CD4-positive, alpha-beta T cell treated with Interleukin-12 subunit alpha and Interleukin-12 subunit beta, for 1 hour (primary cell): Measurements from ENCODE around the gene FNIP2.
A peak's percentile ranks its signal among the peaks of the same experiment; 100 is the strongest.

Experiments
- DNase-seq: peaks from one replicate; pipeline ENCODE4 v3.0.0-alpha.2; 2020

Gene FNIP2

DNA sequence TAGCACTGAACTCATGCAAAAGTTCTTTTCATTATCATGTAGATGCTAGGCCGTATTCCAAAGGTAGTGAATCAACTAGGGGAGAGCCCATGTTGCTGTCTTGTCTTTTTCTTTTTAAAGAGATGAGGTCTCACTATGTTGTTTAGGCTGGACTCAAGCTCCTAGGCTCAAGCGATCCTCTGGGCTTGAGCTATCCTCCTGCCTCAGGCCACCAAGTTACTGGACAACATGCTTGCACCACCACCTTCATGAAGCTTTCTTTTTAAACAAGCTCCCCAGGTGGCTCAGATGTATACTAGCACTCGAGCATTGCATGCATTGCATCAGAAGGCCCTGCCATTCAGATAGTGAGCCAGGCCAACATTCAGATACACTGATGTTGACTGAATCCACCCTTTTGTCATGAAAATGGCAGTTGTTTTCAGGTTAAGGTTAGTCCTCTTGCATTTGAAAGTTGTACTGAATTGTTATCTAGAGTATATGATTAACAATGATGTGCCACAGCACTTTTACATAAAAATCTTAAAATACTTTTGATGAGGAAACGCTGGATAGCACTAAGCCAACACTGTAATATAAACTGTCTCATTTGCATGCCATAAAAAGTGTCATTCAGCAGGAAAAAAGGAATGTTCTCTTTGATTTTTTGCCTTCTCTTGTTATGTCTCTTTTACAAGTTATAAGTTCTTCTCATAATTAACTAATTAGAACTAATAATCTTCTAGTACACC is 76.7 kb downstream of the FNIP2 start:
- no peak for DNase-seq

DNA sequence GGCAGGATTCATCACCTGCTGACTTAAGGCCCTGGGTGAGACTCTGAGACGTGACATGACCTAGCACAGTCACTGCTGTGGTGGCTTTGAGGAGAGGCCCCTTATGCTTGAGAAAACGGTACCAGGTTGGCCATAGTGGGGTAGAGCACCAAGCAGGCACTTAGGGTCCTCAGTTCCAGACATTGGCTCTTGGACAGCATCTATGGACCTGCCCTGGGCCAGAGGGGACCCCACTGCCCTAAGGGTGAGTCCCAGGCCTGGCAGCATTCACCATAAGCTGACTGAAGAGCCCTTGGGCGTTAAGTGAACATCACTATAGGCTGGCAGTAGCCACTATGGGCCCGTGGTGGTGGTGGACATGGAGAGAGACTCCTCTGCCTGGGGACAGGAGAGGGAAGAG is 78.7 kb downstream of the FNIP2 start:
- no peak for DNase-seq

DNA sequence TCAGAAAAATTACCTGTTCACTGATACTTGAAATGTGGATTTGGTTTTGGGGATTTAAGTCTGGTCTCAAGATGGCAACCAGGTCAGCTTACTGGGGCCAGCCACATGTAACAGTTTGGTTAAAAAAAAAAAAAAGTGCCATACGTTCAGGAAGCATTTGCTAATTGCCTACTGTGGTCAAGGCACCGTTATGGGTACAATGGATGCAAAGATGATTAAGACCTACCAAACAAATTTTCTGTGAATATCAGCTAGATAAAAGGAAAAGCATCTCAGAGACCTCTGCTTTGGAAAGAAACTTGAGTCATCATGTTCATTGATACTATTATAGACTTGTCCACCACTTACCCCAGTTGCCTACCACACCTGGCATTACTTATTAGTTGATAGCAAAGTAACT is 80.9 kb downstream of the FNIP2 start:
- DNase-seq: no peak

DNA sequence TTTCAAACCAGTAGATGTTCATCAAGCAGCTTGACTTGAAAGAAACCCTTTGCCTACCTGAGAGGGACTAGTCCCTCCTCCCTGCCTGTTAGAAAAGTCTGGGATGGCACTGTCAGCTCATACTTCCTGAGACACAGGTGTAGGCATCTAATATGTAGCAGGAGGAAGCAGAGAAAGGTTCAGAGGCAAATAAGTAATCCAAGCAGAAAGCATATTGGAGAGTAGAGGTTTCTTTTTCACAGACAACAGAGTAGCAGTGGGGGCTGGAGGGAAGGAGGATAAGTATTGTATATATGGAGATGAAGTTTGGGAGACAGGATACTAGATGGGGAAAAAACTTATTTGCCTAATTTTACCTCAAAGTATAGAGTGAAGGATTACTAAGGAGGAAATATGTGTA is 81.5 kb downstream of the FNIP2 start:
- DNase-seq: no peak

DNA sequence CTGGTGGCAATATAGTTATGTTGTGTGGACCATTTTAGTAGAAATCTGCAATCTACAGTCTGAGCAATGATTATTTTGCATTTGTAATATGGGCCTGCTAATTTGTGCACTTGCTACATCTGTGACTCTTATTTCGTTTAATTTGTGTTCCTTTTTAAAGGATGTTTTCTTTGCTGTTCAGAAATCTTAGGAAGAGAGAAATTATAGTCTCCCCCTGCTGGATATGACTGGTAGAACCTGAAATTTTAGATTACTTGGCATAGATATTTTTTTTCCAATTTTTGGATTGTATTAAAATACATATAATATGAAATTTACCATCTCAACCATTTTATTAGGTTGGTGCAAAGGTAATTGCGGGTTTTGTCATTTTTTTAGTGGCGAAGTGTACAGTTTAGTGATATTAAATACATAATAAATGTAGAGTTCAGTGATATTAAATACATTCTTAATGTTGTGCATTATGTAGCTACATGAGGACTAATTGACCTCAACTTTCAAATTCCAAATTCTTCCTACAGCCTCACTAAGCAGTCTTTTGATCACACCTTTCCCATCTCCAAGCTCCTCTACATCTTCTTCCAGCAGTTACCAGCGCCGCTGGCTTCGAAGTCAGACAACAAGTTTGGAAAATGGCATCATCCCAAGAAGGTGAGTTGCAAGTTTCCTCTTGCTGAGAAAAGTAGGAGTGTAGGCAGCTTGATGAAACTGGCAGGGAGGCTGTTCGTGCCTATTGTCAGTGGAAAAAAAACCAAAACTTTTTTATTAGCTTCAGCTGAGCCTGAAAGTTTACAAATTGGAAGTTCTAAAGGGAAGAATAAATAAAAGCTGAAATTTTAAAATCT is 82.2 kb downstream of the FNIP2 start:
- peak; percentile 45 for DNase-seq

DNA sequence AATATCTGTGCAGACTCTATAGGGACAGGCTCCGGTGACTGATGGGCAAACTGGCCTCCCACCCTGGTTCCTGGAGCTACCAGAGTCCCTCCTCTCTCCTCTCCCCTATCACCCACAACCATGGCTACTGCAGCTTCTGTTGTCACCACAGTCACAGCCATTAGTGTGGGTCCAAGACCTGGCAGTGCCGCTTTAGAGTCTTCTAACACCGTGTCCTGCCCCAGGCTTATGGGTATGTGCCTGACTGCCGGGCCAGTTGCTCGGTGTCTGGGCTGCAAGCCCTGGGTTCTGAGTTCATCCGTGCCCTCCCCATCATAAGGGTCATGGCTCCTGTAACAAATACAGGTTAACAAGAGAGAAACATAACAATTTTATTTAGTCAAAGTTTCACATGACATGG is 85.4 kb downstream of the FNIP2 start:
- no peak for DNase-seq

DNA sequence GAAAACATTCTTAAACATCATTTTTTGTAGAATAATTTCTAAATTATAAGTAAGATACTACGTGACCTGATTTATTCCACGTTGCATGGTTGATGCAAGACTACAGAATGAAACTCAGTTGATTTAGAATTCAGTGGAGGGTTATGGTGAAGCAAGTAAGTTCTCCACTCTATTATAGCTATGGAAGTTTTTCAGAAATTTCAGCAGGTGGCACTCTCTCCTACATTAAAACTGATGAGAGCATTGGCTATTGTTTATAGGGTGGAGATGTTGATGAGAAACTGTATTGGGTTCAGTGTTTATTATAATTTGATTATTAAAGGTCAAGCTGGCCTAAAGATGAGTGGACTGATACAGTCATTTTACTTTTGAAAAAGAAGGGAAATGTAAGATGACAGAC is 88.0 kb downstream of the FNIP2 start:
- peak; percentile 47 for DNase-seq

DNA sequence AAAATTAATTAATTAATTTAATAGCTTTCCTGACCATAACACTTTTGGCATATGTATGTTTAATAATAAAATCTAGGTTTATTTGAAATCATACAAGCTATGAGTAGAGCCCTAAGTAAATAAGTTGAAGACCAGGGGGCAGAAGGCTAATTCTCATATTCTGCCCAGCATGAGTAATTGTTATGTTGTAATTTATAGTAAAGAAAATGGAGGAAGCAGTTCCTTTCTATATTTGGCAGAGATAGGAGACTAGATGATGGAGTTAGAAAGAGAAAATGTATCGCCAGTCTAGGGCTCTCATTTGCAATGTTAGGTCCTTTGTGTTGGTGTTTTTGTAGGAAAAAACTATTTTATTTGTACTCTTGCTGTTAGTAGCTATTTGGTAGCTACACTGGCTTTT is 89.1 kb downstream of the FNIP2 start:
- DNase-seq: no peak

DNA sequence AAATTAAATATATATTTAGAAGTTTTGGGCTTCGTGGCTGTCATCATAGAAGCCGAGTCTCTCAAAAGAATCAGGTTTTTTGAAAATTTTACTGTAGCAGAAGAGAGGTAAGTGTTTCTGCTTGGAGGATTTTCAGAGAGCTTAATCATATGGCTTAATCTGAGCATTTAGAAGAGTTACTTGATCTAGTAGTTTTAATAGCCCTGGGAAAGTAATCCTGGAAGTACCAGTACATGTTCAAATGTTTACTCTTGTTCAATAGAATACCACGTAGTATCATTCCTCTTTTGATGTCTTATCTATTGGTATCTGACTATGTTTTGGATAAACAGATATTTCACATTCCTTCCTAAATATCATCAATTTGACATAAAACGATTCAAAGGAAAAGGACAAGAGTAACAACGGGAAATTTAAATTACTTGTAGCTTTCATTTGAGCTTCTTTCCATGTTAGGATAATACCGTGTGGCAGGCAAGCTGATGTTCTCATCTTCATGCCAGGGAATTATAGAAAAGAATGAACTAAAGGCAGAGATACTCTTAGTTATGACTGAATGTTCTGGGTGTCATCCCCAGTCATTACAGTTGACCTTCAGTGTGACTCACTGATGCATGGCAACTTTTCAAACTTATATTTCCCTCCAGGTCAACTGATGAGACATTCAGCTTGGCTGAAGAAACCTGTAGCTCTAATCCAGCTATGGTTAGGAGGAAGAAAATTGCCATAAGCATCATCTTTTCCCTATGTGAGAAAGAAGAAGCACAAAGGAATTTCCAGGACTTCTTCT is 89.8 kb downstream of the FNIP2 start:
- DNase-seq: no peak

DNA sequence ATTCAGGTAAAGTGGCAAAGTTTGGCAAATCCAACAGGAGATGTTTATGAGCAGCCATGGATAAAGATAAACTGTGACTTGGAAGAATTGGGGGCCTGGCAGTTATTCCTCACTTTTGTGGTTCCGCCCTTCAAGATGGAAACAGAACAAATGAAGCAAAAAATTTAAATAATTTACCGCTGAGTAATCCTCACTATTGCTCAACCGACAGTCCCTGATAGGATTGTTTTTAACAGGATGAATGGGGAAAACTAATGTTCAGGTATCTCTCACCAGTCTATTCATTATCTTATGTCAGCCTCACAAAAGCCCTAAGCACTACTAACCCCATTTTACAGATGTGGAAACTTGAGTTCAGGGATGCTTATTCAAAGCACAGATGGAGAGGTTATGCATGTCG is 90.8 kb downstream of the FNIP2 start:
- no peak for DNase-seq

DNA sequence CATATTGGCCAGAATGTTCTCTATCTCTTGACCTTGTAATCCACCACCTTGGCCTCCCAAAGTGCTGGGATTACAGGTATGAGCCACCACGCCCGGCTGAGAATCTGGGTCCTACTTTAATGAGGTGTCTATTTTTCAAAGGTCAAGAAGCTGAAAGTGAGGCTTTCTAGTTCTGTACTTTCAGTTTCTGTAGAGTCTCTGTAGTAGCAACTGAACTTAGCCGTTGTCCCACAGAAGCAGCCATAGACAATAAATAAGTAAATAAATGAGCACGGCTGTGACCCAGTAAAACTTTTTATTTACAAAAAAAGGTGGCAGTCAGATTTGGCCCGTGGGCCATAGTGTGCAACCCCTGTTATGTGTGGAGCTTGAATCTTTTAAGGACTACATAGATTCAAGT is 92.0 kb downstream of the FNIP2 start:
- DNase-seq: no peak

DNA sequence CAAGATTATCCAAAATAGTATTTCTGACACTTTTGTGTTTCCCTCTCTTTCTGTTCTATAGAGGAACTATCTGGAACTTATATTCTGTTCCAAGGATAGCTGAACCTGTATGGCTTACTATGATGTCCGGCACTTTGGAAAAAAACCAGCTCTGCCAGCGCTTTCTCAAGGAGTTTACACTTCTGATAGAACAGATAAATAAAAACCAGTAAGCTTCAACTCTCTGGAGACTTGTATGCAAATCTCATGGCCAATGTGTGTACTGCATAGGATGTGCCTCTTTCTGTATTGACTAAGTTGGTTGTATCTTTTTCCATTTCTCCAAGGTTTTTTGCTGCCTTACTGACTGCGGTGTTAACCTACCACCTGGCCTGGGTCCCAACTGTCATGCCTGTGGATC is 92.5 kb downstream of the FNIP2 start:
- DNase-seq: no peak

DNA sequence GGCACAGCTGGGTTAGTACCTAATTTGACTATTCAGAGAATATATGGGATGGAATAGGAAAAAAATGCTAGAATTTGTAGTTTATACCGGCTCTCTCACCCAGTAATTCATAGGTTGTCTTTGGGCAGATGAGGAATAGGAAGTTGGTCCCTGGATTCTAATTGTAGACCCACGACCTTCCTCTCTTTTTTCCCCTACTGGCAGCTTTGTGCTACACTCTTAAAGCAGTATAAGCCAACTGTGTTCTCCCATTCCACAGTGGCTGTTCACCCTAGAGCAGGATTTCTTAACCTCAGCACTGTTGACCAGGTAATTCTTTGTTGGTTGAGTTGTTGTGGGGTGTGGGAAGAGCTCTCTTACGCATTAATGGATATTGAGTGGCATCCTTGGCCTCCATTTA is 92.9 kb downstream of the FNIP2 start:
- DNase-seq: no peak

DNA sequence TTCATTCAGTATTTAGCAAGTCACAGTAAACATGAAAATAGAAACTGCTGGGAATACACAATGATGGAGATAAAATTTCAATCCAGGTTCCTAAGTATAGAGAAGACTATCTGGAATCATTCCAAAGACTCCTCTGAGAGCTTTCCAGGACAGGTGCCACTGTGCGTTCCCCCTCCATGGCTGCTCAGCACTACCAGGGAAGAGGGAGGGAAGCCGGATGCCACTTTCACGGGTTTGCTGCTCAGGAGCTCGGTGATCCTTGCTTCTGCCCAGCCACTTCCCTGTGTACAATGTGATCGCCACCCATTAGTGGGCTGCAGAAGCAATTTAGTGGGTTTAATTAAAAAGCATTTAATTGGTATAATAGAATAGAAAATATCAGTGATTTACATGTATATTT is 94.5 kb downstream of the FNIP2 start:
- DNase-seq: no peak

DNA sequence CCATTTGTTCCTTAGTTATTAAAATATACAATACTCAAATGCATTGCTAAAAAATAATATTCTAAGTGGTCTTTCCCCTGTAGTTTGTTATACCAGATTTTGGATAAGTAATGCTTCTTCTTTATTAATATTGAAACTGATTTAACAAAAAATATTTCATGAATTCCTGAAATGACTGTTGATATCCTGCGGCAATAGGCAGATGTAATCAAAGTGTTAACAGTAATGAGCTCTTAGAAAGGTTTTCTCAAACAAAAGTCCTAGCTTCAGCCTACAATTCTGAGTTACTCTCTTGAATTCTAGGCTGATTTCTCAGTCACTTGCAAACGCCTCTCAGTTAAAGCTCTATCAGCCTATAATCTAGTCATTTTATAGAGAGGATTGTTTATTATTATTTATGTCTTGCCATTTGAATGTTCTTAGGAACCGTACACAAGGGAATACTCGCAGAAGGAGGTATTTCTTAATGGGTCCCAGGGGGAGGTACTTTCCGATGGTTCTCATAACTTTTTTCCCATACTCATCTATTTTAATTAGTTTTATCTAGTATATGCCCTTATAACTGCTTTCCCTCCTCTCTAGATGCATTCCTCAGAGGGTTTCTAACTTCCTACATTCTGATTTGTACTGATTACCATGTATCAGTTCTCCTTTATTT is 96.8 kb downstream of the FNIP2 start:
- DNase-seq: no peak

DNA sequence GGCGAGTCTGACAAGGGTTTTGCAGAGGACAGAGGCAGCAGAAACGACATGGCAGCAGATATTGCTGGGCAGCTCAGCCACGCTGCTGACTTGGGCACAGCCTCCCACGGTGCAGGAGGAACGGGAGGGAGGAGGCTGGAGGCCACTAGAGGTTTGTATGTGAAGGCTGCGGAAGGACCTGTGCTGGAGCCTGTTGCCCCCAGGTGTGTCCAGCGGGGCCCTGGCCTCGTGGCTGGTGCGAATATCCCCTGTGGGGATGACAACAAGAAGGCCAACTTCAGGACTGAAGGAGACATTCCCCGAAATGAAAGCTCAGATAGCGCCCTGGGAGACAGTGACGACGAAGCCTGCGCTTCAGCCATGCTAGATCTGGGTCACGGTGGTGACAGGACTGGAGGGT is 100.2 kb downstream of the FNIP2 start:
- DNase-seq: no peak

DNA sequence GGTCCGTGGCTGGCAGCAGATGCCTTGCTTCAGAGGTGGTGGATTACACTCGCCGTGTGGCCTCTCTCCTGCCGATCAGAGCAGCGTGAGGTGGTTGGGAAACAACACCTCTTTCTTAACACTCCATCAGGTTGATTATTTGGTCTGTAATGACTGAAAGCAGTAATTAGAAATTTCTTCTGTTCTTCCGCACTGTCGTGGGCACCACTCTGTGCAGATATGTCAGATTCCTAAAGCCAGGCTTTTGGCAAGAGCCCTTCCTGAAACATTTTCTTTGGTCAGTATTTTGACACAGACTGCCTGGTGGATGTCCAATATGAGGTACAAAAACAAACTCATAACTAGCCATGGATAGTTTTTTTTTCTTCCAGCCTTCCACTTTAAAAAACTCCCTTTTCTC is 100.9 kb downstream of the FNIP2 start:
- no peak for DNase-seq

DNA sequence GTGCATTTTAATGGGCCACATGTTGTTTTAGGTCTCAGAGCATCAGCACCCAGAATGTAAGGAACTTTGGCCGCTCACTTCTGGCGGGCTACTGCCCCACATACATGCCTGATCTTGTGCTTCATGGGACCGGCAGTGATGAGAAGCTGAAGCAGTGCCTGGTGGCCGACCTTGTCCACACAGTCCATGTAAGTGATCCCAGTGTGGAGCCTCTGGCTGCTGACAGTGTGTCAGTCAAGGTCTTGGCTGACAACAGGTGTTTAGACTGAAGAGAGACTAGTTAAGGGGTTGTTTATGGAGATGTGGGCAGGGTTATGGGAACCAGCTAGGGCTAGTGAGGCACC is 101.4 kb downstream of the FNIP2 start:
- no peak for DNase-seq

DNA sequence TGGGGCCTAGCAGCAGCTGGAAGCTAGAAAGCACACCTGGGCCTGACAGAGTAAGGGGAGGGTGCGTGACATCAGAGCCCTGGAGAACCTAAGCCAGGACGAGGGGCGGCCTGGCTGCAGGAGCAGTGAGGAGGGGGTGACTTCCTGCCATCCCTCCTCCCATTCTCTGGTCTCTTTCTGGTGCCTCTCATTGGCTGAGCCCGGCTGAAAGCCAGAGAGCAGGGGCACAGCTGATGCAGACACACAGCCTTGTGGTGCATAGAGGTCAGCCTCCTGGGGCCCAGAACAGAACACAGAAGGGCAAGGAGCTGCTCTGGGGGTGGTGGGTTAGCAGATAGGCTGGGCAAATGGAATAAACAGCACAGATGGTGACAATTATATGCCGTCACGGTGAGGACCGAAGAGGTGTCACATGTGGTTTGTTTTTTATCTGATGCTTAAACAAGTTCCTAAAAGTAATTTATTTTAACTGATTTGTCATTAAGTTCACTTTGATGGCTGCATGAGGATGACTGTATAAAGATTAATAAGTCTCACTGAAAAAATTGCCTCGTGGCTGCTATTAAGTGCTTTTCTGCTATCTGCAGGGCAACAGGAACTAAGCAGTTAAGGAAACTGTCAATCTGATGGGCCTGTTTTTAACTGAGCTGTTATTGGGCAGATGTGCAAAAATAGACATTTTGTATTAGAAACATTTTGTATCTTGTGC is 102.0 kb downstream of the FNIP2 start:
- no peak for DNase-seq

DNA sequence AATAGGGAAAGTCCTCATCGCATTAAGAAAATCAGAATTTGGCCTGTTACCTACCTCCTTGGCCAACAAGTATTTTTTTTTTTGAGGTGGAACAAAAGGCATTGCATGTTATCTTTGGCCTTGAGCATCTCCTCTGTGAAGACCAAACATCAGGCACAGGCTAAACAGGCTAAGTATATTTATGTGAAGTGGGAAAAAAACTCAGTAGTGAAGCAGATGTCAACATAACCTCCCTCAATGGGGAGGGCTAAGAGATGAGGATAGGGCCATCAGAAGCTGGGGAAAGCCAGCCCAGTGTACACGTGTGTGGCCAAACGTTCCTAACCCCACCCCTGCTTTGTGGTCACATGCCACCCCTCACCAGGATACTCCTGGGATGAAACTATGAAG is 102.5 kb downstream of the FNIP2 start:
- no peak for DNase-seq

DNA sequence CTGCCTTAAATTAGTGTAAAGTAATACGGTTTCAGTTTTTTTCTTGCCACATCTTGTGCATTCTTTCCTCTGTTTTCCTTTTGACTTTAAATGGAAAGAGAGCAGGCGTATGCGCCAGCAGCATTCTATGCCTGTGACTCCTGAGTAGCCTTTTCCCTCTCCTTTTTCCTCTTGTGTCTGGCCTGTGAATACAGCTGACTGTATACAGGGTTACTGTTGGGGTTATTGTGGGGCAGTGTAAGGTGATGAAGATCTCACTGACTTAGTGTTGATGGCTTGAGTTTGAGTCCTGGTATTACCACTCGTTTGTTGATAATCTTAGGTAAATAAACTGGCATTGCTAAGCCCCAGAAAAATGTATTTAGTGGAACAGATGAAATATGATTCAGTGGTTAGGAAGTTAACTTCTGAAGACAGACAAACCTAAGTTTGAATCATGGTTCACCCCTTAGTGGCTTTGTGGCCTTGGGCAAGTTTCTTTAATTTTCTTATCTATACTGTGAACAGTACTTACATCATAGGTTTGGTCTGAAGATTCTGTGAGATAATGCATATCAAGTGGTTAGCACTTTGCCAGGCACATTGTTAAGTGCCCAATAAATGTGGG is 105.1 kb downstream of the FNIP2 start:
- peak; percentile 19 for DNase-seq

DNA sequence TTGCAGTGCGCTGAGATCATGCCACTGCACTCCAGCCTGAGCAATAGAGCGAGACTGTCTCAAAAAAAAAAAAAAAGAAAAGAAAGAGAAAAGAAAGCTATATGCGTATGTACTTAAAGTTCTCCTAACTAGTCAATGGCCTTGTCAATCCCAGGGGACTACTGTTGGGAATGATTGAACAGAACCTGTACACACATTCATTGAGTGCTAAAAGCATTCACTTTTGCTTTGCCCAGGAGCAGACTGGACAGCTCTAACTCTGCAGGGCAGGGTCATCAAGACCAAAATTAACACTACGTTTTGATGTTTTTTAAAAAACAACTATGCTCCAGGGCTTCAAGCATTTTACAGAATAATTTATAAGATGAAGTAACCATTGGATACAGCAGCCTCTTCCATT is 106.2 kb downstream of the FNIP2 start:
- no peak for DNase-seq
